ENCODE data around the gene ABI3BP.

Gene ABI3BP

GRCh38 chr3:100780071-100780622 is 213.1 kb downstream of the ABI3BP start:
- no peak for DNase-seq (ENCODE audit: extremely low read depth in 1 of 2, low read depth in 1 of 2)

GRCh38 chr3:100779480-100779879 is 213.7 kb downstream of the ABI3BP start:
- no peak for DNase-seq (ENCODE audit: extremely low read depth in 1 of 2, low read depth in 1 of 2)

GRCh38 chr3:100777271-100777670 is 215.9 kb downstream of the ABI3BP start:
- DNase-seq (ENCODE audit: extremely low read depth in 1 of 2, low read depth in 1 of 2), result no peak

- no peak for DNase-seq (ENCODE audit: extremely low read depth in 1 of 2, low read depth in 1 of 2)
Observed at GRCh38 chr3:100776746-100777145, 216.5 kb downstream of the ABI3BP start.

- DNase-seq (ENCODE audit: extremely low read depth in 1 of 2, low read depth in 1 of 2), result no peak
Observed at GRCh38 chr3:100776097-100776729, 217.0 kb downstream of the ABI3BP start.

- no peak for DNase-seq (ENCODE audit: extremely low read depth in 1 of 2, low read depth in 1 of 2)
Observed at GRCh38 chr3:100775669-100776068, 217.6 kb downstream of the ABI3BP start.

- no peak for DNase-seq (ENCODE audit: extremely low read depth in 1 of 2, low read depth in 1 of 2)
Observed at GRCh38 chr3:100775226-100775625, 218.0 kb downstream of the ABI3BP start.

- DNase-seq (ENCODE audit: extremely low read depth in 1 of 2, low read depth in 1 of 2), result no peak
Observed at GRCh38 chr3:100769693-100770092, 223.5 kb downstream of the ABI3BP start.

GRCh38 chr3:100766069-100766468 is 227.2 kb downstream of the ABI3BP start:
- DNase-seq (ENCODE audit: extremely low read depth in 1 of 2, low read depth in 1 of 2), result no peak

- no peak for DNase-seq (ENCODE audit: extremely low read depth in 1 of 2, low read depth in 1 of 2)
Observed at GRCh38 chr3:100765437-100765975, 227.7 kb downstream of the ABI3BP start.

- no peak for DNase-seq (ENCODE audit: extremely low read depth in 1 of 2, low read depth in 1 of 2)
Observed at GRCh38 chr3:100761951-100762350, 231.3 kb downstream of the ABI3BP start.

- no peak for DNase-seq (ENCODE audit: extremely low read depth in 1 of 2, low read depth in 1 of 2)
Observed at GRCh38 chr3:100761211-100761942, 231.8 kb downstream of the ABI3BP start.

- DNase-seq (ENCODE audit: extremely low read depth in 1 of 2, low read depth in 1 of 2), result no peak
Observed at GRCh38 chr3:100760377-100760776, 232.8 kb downstream of the ABI3BP start.

GRCh38 chr3:100759950-100760349 is 233.3 kb downstream of the ABI3BP start:
- DNase-seq (ENCODE audit: extremely low read depth in 1 of 2, low read depth in 1 of 2), result no peak

GRCh38 chr3:100759159-100759558 is 234.1 kb downstream of the ABI3BP start:
- DNase-seq (ENCODE audit: extremely low read depth in 1 of 2, low read depth in 1 of 2), result no peak

- DNase-seq (ENCODE audit: extremely low read depth in 1 of 2, low read depth in 1 of 2), result no peak
Observed at GRCh38 chr3:100756441-100756840, 236.8 kb downstream of the ABI3BP start.

- DNase-seq (ENCODE audit: extremely low read depth in 1 of 2, low read depth in 1 of 2), result no peak
Observed at GRCh38 chr3:100754563-100755334, 238.5 kb downstream of the ABI3BP start.

GRCh38 chr3:100753846-100754245 is 239.4 kb downstream of the ABI3BP start:
- DNase-seq (ENCODE audit: extremely low read depth in 1 of 2, low read depth in 1 of 2), result no peak

- DNase-seq (ENCODE audit: extremely low read depth in 1 of 2, low read depth in 1 of 2), result no peak
Observed at GRCh38 chr3:100748967-100749366, 244.3 kb downstream of the ABI3BP start.

- no peak for DNase-seq (ENCODE audit: extremely low read depth in 1 of 2, low read depth in 1 of 2)
Observed at GRCh38 chr3:100748220-100748619, 245.0 kb downstream of the ABI3BP start.

- DNase-seq (ENCODE audit: extremely low read depth in 1 of 2, low read depth in 1 of 2), result no peak
Observed at GRCh38 chr3:100746092-100746491, 247.1 kb downstream of the ABI3BP start.

Measured in stimulated activated CD8-positive, alpha-beta memory T cell treated with anti-CD3 and anti-CD28 coated beads, Interleukin-7, amount 100 ng/mL, for 48 hours (primary cell).